GM23248 (cell line): ENCODE measurements around the gene JAML. TPM values are rescaled to one million over a fixed set of nuclear protein-coding genes. Genes with fewer than 3 reads are reported as not detected.

Experiments
- DNase-seq: peaks from one replicate; pipeline ENCODE4 v3.0.0-alpha.2; 2015
- H2AFZ ChIP-seq: fragments of 200-600 bp; sonication (generic); 2 replicates; pipeline ENCODE4 v1.6.1; 2016; ENCODE audit warnings: antibody characterized with exemption
- H3F3A ChIP-seq: fragments of 200-600 bp; sonication (generic); 2 replicates; pipeline ENCODE4 v1.6.1; 2016; ENCODE audit warnings: mild to moderate bottlenecking, antibody characterized with exemption, mixed run types; ENCODE audit not compliant: insufficient read depth
- H3K27ac ChIP-seq: fragments of 200-600 bp; sonication (generic); 2 replicates; pipeline ENCODE4 v1.5.1; 2016; ENCODE audit warnings: mild to moderate bottlenecking
- H3K27me3 ChIP-seq: fragments of 200-600 bp; sonication (generic); replicated peaks from 2 replicates; pipeline ENCODE4 v1.6.1; 2016; ENCODE audit warnings: mild to moderate bottlenecking; ENCODE audit not compliant: insufficient read depth
- H3K36me3 ChIP-seq: fragments of 200-600 bp; sonication (generic); 2 replicates; pipeline ENCODE4 v1.6.1; 2016; ENCODE audit warnings: low read depth, mild to moderate bottlenecking
- H3K4me1 ChIP-seq: fragments of 200-600 bp; sonication (generic); 2 replicates; pipeline ENCODE4 v1.6.1; 2016; ENCODE audit warnings: mild to moderate bottlenecking; ENCODE audit not compliant: insufficient read depth
- H3K4me2 ChIP-seq: fragments of 200-600 bp; sonication (generic); one replicate; pipeline ENCODE4 v1.6.1; 2016; ENCODE audit warnings: mild to moderate bottlenecking; ENCODE audit not compliant: unreplicated experiment
- H3K4me3 ChIP-seq: fragments of 200-600 bp; sonication (generic); 2 replicates; pipeline ENCODE4 v1.5.1; 2016; ENCODE audit warnings: mild to moderate bottlenecking
- H3K79me2 ChIP-seq: fragments of 200-600 bp; sonication (generic); 2 replicates; pipeline ENCODE4 v1.6.1; 2016; ENCODE audit warnings: mild to moderate bottlenecking; ENCODE audit not compliant: insufficient read depth
- H3K9ac ChIP-seq: fragments of 200-600 bp; sonication (generic); 2 replicates; pipeline ENCODE4 v1.6.1; 2016; ENCODE audit warnings: mild to moderate bottlenecking
- H3K9me2 ChIP-seq: fragments of 200-600 bp; sonication (generic); 2 replicates; pipeline ENCODE4 v1.6.1; 2016; ENCODE audit warnings: mixed run types, mild to moderate bottlenecking, moderate library complexity; ENCODE audit not compliant: insufficient read depth
- H3K9me3 ChIP-seq: fragments of 200-600 bp; sonication (generic); one replicate; pipeline ENCODE4 v1.6.1; 2017; ENCODE audit warnings: low read depth
- H4K20me1 ChIP-seq: fragments of 200-600 bp; sonication (generic); 2 replicates; pipeline ENCODE4 v1.6.0; 2016; ENCODE audit not compliant: insufficient read depth
- EZH2 ChIP-seq: fragments of 200-600 bp; sonication (generic); IDR thresholded peaks from 2 replicates; pipeline ENCODE4 v1.6.1; 2018; ENCODE audit warnings: antibody characterized with exemption, mild to moderate bottlenecking; ENCODE audit not compliant: insufficient read depth, poor library complexity, severe bottlenecking
- EZH2phosphoT487 ChIP-seq: fragments of 200-600 bp; sonication (generic); IDR thresholded peaks from 2 replicates; pipeline ENCODE4 v1.6.1; 2018; ENCODE audit warnings: antibody characterized with exemption, moderate library complexity, mild to moderate bottlenecking, low read depth; ENCODE audit not compliant: insufficient read depth
- WGBS, 2 experiments: methylation state at CpG; one replicate each; pipeline ENCODE4 v1.1.6; 2015 to 2017; ENCODE audit warnings: low lambda C conversion rate in 2 of 2, low coverage in 1 of 2; ENCODE audit errors: missing lambda C conversion rate in 2 of 2; 5-methylcytosine and 5-hydroxymethylcytosine counted together
- in situ Hi-C: fragments of 300-500 bp; cut with MboI; formaldehyde crosslinking; loops from 2 replicates; pipeline ENCODE4 v1.15.0; 2020
- polyA plus RNA-seq: library from polyadenylated mRNA; unstranded; fragments of >200 nt; fragmentation: Nextera tagmentation; extraction: Ambion mirVana; gene quantifications from 2 replicates; pipeline ENCODE4 v1.2.1, GENCODE V29; 2016
- total RNA-seq: library from RNA; depleted of rRNA; stranded (reverse); fragments of >200 nt; shearing (Covaris generic); gene quantifications from 2 replicates; pipeline ENCODE4 v1.2.3, GENCODE V29; 2014

JAML gene
- total and polyA plus RNA-seq, 2 experiments from 2014 or later: not detected

DNA sequence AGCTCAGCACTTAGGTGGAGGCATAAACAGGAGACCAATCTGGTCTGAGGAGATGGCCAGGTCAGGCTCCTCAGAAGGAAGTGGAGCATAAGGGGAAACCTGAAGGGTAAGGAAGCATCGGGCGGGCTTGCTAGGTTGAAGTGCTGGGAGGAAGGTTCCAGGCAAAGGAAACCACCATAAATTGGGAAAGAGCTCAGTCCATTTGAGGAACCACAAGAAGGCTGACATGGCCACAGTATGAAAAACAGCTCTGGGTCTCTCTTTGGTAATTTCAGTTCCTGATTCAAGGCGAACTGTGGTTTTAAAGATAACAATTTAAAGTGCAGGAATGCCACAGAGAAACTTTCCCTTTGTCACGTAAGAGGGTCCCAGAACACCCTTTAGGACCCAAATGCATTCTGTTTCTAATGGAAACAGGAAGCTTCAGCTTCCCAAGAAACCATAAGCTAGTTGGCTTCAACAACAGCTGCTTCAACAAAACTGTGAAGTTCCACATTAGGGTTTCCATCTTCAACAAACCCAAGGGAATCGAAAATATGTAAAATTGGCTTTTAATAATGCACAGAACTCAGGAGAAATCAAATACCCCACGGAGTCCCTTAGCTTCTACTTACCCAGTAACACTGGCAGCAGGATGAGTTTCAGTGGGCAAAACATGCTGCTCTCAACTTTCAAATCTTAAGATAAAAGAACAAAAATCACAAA lies 10.4 kb downstream of the JAML start:
- WGBS, 2 experiments: 30 to 35% methylated on average over 6 of the region's 6 CpGs
- Histone ChIP-seq H3K9me2 (no peaks in the 10 kb centered on the region), H2AFZ (no peak overlapping the region), H3K4me2 (no peak overlapping the region), H3K27me3 (peaks cover 41% of the 10 kb centered on the region), H4K20me1 (no peaks in the 10 kb centered on the region), H3K36me3 (no peaks in the 10 kb centered on the region), H3K27ac (no peak overlapping the region), H3K4me1 (0 out of 2 replicates have a peak, but pooled peaks cover 6% of the 10 kb centered on the region), H3K4me3 (no peak overlapping the region), H3K9ac (no peak overlapping the region), H3K9me3 (no peaks in the 10 kb centered on the region), H3F3A (no peaks in the 10 kb centered on the region), H3K79me2 (no peaks in the 10 kb centered on the region)
- no peak for DNase-seq
- TF ChIP-seq EZH2phosphoT487 (no peak), EZH2 (no peak)
- in situ Hi-C loops: no loop called here

DNA sequence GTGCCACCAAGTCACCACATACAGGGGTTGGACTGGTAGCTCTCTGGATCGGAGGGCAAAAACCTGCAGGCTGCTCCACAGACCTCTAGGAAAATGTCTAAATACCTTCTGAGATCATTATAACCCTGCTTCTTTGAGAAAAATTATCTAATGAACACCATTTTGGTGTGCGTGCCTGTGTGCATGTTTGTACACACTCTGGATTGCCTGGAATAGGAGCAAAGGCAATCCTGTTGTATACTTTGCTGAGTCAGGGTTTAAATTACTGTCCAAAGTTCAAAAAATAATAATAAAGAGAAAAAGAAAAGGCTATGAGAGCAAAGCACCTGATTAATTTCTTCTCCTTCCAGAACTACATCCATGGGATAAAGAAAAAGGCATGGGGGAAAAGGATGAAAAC lies 11.0 kb downstream of the JAML start:
- H3K9me2 ChIP-seq: no peaks in the 10 kb centered on the region
- H3K4me2 ChIP-seq: no peak overlapping the region
- no peaks in the 10 kb centered on the region for H3F3A ChIP-seq
- peaks cover 45% of the 10 kb centered on the region for H3K27me3 ChIP-seq
- H3K9me3 ChIP-seq: no peaks in the 10 kb centered on the region
- in situ Hi-C loops: no loop called here
- no peak overlapping the region for H2AFZ ChIP-seq
- TF ChIP-seq EZH2 (no peak), EZH2phosphoT487 (no peak)
- no peak overlapping the region for H3K9ac ChIP-seq
- no peaks in the 10 kb centered on the region for H3K79me2 ChIP-seq
- DNase-seq: no peak
- WGBS, 2 experiments: 52 to 54% methylated on average over 2 of the region's 2 CpGs
- H3K4me3 ChIP-seq: no peak overlapping the region
- no peak overlapping the region for H3K27ac ChIP-seq
- H4K20me1 ChIP-seq: no peaks in the 10 kb centered on the region
- 0 out of 2 replicates have a peak, but pooled peaks cover 6% of the 10 kb centered on the region for H3K4me1 ChIP-seq
- H3K36me3 ChIP-seq: no peaks in the 10 kb centered on the region

DNA sequence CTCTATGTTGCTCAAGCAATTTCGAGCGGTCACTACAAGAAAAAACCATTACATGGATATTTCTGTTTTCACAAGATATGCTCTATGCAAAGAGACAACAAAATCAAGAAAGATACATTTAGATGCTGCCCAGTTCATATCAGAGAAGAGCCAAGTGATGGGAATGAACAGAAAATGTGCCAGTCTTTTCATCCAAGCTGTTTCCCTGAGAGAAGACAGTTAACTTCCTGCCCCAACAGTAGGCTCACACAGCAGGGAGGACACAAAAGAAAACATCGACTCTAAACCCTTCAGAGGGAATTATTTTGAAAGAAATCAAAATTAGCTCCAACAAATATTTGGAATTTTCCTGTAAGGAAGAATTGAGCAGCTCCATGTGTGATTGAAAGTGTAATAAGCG lies 11.6 kb downstream of the JAML start:
- 57 to 62% methylated on average over 4 of the region's 4 CpGs for WGBS, 2 experiments
- Histone ChIP-seq H3K9me3 (no peaks in the 10 kb centered on the region), H3K9me2 (no peaks in the 10 kb centered on the region), H3K36me3 (no peaks in the 10 kb centered on the region), H3F3A (no peaks in the 10 kb centered on the region), H3K27me3 (peaks cover 50% of the 10 kb centered on the region), H3K9ac (no peak overlapping the region), H4K20me1 (no peaks in the 10 kb centered on the region), H3K4me1 (0 out of 2 replicates have a peak, but pooled peaks cover 6% of the 10 kb centered on the region), H3K27ac (no peak overlapping the region), H2AFZ (no peak overlapping the region), H3K79me2 (no peaks in the 10 kb centered on the region), H3K4me2 (no peak overlapping the region), H3K4me3 (no peak overlapping the region)
- DNase-seq: no peak
- no peak for TF ChIP-seq EZH2phosphoT487
- in situ Hi-C loops: no loop called here

GRCh38 chr11:118212781-118213191 lies 12.0 kb downstream of the JAML start:
- no peaks in the 10 kb centered on the region for H3K36me3 ChIP-seq
- H3K9ac ChIP-seq: no peak overlapping the region
- no peak overlapping the region for H2AFZ ChIP-seq
- H3K27me3 ChIP-seq: peaks cover 55% of the 10 kb centered on the region
- no peak overlapping the region for H3K4me3 ChIP-seq
- in situ Hi-C loops: no loop called here
- DNase-seq: no peak
- H3K4me2 ChIP-seq: no peak overlapping the region
- no peaks in the 10 kb centered on the region for H3F3A ChIP-seq
- H3K9me2 ChIP-seq: no peaks in the 10 kb centered on the region
- H3K79me2 ChIP-seq: no peaks in the 10 kb centered on the region
- no peaks in the 10 kb centered on the region for H3K9me3 ChIP-seq
- H3K4me1 ChIP-seq: 0 out of 2 replicates have a peak, but pooled peaks cover 6% of the 10 kb centered on the region
- H4K20me1 ChIP-seq: no peaks in the 10 kb centered on the region
- no peak overlapping the region for H3K27ac ChIP-seq
- TF ChIP-seq EZH2: no peak
- no peak for TF ChIP-seq EZH2phosphoT487
- 41 to 67% methylated on average over 2 of the region's 2 CpGs for WGBS, 2 experiments

GRCh38 chr11:118212131-118212725 lies 12.6 kb downstream of the JAML start:
- Histone ChIP-seq H3K36me3 (no peaks in the 10 kb centered on the region), H2AFZ (no peak overlapping the region), H3K79me2 (no peaks in the 10 kb centered on the region), H3K9me3 (no peaks in the 10 kb centered on the region), H3K4me3 (no peak overlapping the region), H3K27me3 (peaks cover 57% of the 10 kb centered on the region), H3K9ac (no peak overlapping the region), H3K4me2 (no peak overlapping the region), H3F3A (no peaks in the 10 kb centered on the region), H3K9me2 (no peaks in the 10 kb centered on the region), H4K20me1 (no peaks in the 10 kb centered on the region), H3K4me1 (0 out of 2 replicates have a peak, but pooled peaks cover 6% of the 10 kb centered on the region), H3K27ac (no peak overlapping the region)
- no peak for TF ChIP-seq EZH2phosphoT487
- TF ChIP-seq EZH2: no peak
- WGBS, 2 experiments: 68% methylated on average over 7 of the region's 7 CpGs
- no peak for DNase-seq
- in situ Hi-C loops: no loop called here
